ENCODE data around the gene RARB. TPM values are rescaled to one million over a fixed set of nuclear protein-coding genes. Genes with fewer than 3 reads are reported as not detected.

The RARB gene
- total and polyA plus RNA-seq, 9 donors = 3.5 to 13.4 (median 7.9) TPM

DNA sequence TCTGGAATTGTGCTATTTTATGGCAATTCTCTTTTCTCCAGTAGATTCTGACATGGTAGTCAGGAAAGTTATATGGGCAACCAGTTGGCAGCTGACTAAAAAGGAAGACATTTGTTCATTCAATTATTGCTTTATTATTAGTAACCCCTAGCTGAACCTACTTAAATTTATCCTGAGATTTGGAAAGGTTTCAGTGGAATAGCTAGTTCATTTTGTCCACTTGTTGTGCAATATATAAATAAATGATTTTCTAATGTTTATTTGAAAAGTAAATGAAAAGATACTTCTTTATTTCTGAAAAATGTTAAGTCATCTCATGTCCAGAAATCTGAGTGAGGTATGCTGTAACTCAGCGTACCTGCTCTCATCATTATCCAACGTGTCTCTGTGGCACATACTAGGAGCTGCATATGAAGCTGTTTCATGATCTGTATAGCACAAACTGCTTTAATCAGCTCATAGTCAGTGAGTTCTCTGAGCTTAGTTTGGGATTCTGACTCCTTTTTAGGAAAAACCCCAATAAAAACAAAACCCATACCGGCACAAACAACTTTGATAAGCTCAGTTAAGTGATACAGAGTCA is 35.9 kb downstream of the RARB start:
- H3K4me3 ChIP-seq = no peak overlapping the region
- peaks cover 1% of the 10 kb centered on the region for H3K4me1 ChIP-seq (ENCODE audit: insufficient read depth)
- no peak overlapping the region for H3K27ac ChIP-seq
- DNase-seq = no peak
- no peaks in the 10 kb centered on the region for H3K27me3 ChIP-seq
- H3K36me3 ChIP-seq = no peaks in the 10 kb centered on the region
- WGBS, 3 donors = 44 to 60% (median 53%) methylated on average over 3 of the region's 3 CpGs
- no peak for TF ChIP-seq EP300 (IDR thresholded peaks at IDR 0.05)
- TF ChIP-seq, protein P1, sequence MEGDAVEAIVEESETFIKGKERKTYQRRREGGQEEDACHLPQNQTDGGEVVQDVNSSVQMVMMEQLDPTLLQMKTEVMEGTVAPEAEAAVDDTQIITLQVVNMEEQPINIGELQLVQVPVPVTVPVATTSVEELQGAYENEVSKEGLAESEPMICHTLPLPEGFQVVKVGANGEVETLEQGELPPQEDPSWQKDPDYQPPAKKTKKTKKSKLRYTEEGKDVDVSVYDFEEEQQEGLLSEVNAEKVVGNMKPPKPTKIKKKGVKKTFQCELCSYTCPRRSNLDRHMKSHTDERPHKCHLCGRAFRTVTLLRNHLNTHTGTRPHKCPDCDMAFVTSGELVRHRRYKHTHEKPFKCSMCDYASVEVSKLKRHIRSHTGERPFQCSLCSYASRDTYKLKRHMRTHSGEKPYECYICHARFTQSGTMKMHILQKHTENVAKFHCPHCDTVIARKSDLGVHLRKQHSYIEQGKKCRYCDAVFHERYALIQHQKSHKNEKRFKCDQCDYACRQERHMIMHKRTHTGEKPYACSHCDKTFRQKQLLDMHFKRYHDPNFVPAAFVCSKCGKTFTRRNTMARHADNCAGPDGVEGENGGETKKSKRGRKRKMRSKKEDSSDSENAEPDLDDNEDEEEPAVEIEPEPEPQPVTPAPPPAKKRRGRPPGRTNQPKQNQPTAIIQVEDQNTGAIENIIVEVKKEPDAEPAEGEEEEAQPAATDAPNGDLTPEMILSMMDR (IDR thresholded peaks at IDR 0.05) = no peak
- TF ChIP-seq POLR2A (IDR thresholded peaks at IDR 0.05) = no peak
- H3K9me3 ChIP-seq = no peaks in the 10 kb centered on the region
- intact Hi-C loops (cut with DNase I) = loop anchor here in 1 of 4 donors (2.0 kb wide), 1 partner anchor 19 kb away; no protein-coding TSS in a partner anchor

- intact Hi-C loops (cut with DNase I) = no loop called here
- Histone ChIP-seq H3K36me3 (no peaks in the 10 kb centered on the region), H3K4me1 (ENCODE audit: insufficient read depth) (peaks cover 4% of the 10 kb centered on the region), H3K27me3 (no peaks in the 10 kb centered on the region), H3K27ac (no peak overlapping the region), H3K9me3 (no peaks in the 10 kb centered on the region), H3K4me3 (no peak overlapping the region)
- WGBS, 3 donors = 83 to 92% (median 88%) methylated on average over 5 of the region's 5 CpGs
- TF ChIP-seq EP300 (IDR thresholded peaks at IDR 0.05) (no peak), POLR2A (IDR thresholded peaks at IDR 0.05) (no peak)
- TF ChIP-seq, protein P1 (IDR thresholded peaks at IDR 0.05) = no peak
- DNase-seq = no peak
Measured at GRCh38 chr3:25465266-25465860, 37.3 kb downstream of the RARB start.

DNA sequence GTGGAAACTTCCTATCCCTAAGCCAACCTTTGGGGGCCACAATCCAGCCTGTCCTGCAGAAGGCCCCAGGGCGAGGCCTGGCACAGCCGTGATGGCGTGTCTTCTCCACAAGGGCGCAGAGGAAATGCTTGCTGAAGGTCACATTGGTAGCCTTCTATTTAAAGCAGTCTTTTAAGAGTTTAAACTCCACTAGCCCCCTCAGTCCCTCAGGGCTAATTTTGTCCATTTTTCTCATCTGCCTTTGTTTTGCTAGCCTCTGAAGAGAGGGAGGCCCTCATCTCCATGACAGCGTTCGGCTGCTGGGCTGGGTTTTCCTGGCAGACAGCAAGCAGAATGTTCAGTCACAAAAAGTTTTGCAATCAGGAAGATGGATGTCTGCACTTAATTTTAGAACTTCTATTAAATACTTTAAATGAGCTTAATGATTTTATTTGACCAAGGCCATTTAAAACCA is 40.8 kb downstream of the RARB start:
- H3K36me3 ChIP-seq = no peaks in the 10 kb centered on the region
- H3K27me3 ChIP-seq = no peaks in the 10 kb centered on the region
- H3K9me3 ChIP-seq = no peaks in the 10 kb centered on the region
- intact Hi-C loops (cut with DNase I) = no loop called here
- TF ChIP-seq, protein P1 (IDR thresholded peaks at IDR 0.05) = peak in 1 of 3 donors; percentile 18
- TF ChIP-seq POLR2A (IDR thresholded peaks at IDR 0.05) (no peak), EP300 (IDR thresholded peaks at IDR 0.05) (peak; percentile 21)
- WGBS, 3 donors = 14 to 27% (median 19%) methylated on average over 6 of the region's 6 CpGs
- peak overlapping the region; percentile 48 to 60 for H3K27ac ChIP-seq
- no peak overlapping the region for H3K4me3 ChIP-seq
- H3K4me1 ChIP-seq (ENCODE audit: insufficient read depth) = peaks cover 4% of the 10 kb centered on the region
- peak; percentile 67 to 82 (median 72) for DNase-seq

GRCh38 chr3:25469558-25469957 is 41.5 kb downstream of the RARB start:
- H3K36me3 ChIP-seq = no peaks in the 10 kb centered on the region
- intact Hi-C loops (cut with DNase I) = no loop called here
- H3K27ac ChIP-seq = peak overlapping the region in 1 of 2 donors; percentile 41
- H3K4me3 ChIP-seq = no peak overlapping the region
- H3K4me1 ChIP-seq (ENCODE audit: insufficient read depth) = peaks cover 4% of the 10 kb centered on the region
- peak in 3 of 5 donors; percentile 37 to 53 (median 52) for DNase-seq
- H3K27me3 ChIP-seq = no peaks in the 10 kb centered on the region
- 30 to 48% (median 43%) methylated on average over 2 of the region's 2 CpGs for WGBS, 3 donors
- TF ChIP-seq, protein P1 (IDR thresholded peaks at IDR 0.05) = no peak
- TF ChIP-seq POLR2A (IDR thresholded peaks at IDR 0.05) (no peak), EP300 (IDR thresholded peaks at IDR 0.05) (no peak)
- H3K9me3 ChIP-seq = no peaks in the 10 kb centered on the region
